Measurements from ENCODE around the gene CCHCR1.
"Not testable (repeated sequence)": the region's sequence is repeated elsewhere in the genome, so short reads cannot be mapped to it uniquely, and the experiment has no call there.

The CCHCR1 gene

GRCh38 chr6:31179896-31180295, 22.3 kb upstream of the CCHCR1 start:
- no peak for DNase-seq

GRCh38 chr6:31179042-31179386, 21.4 kb upstream of the CCHCR1 start:
- no peak for DNase-seq

GRCh38 chr6:31178143-31179041, 20.8 kb upstream of the CCHCR1 start:
- peak; percentile 2 for DNase-seq

- peak; percentile 59 for DNase-seq
Observed at GRCh38 chr6:31175971-31176370, 18.4 kb upstream of the CCHCR1 start.

- DNase-seq: no peak
Observed at GRCh38 chr6:31174378-31174777, 16.8 kb upstream of the CCHCR1 start.

- DNase-seq: no peak
Observed at GRCh38 chr6:31173406-31173805, 15.8 kb upstream of the CCHCR1 start.

GRCh38 chr6:31172973-31173384, 15.4 kb upstream of the CCHCR1 start:
- no peak for DNase-seq

- peak; percentile 7 for DNase-seq
Observed at GRCh38 chr6:31171931-31172905, 14.6 kb upstream of the CCHCR1 start.

- DNase-seq: peak; percentile 4
Observed at GRCh38 chr6:31170987-31171671, 13.5 kb upstream of the CCHCR1 start.

GRCh38 chr6:31170600-31170881, 12.9 kb upstream of the CCHCR1 start, which contains the start of gene POU5F1:
Gene POU5F1, minus strand, starts transcription at chr6:31170682. Its CDS starts 62 bp downstream, at chr6:31170620.
- DNase-seq: peak; percentile 3

GRCh38 chr6:31169858-31170599, 12.4 kb upstream of the CCHCR1 start:
- DNase-seq: peak; percentile 3

- DNase-seq: no peak
Observed at GRCh38 chr6:31169123-31169857, 11.7 kb upstream of the CCHCR1 start.

- no peak for DNase-seq
Observed at GRCh38 chr6:31168606-31169005, 11.0 kb upstream of the CCHCR1 start.

- no peak for DNase-seq
Observed at GRCh38 chr6:31165986-31166385, 8.4 kb upstream of the CCHCR1 start.

GRCh38 chr6:31165064-31165832, 7.6 kb upstream of the CCHCR1 start:
- DNase-seq: not testable (repeated sequence)

GRCh38 chr6:31164475-31165063, 7.0 kb upstream of the CCHCR1 start:
- DNase-seq: not testable (repeated sequence)

GRCh38 chr6:31163922-31164321, 6.3 kb upstream of the CCHCR1 start:
- no peak for DNase-seq

GRCh38 chr6:31162463-31163165, 5.0 kb upstream of the CCHCR1 start:
- no peak for DNase-seq

- no peak for DNase-seq
Observed at GRCh38 chr6:31161216-31162126, 3.9 kb upstream of the CCHCR1 start.
